Transverse colon (tissue), 4 donors: Measurements from ENCODE around the gene PPY.
"Not testable (repeated sequence)": the region's sequence is repeated elsewhere in the genome, so short reads cannot be mapped to it uniquely, and the experiment has no call there.

ENCODE experiments used
- EP300 ChIP-seq: sonication (generic); formaldehyde crosslinking; IDR thresholded peaks from one replicate; pipeline ENCODE4 v1.6.1; 2017; ENCODE audit warnings: antibody characterized with exemption, low read depth
- POLR2A ChIP-seq: fragments of 450-650 bp; IDR thresholded peaks from one replicate; pipeline ENCODE4 v1.6.1; 2016; ENCODE audit warnings: antibody characterized with exemption, mild to moderate bottlenecking, moderate library complexity
- POLR2AphosphoS5 ChIP-seq, 3 donors: sonication (generic); formaldehyde crosslinking; IDR thresholded peaks; one replicate each; pipeline ENCODE4 v1.6.1; 2016; ENCODE audit warnings: antibody characterized with exemption in 3 of 3
- TF ChIP-seq, protein P1 (sequence below), 5 experiments: fragments of 200-600 bp in 3 of 5; fragments of 450-650 bp in 2 of 5; sonication (generic) in 3 of 5; IDR thresholded peaks; 1 replicate in 2 of 5; 2 replicates in 3 of 5; pipeline ENCODE4 v1.5.1; 2016 to 2017; ENCODE audit warnings: antibody characterized with exemption in 5 of 5, inconsistent platforms in 3 of 5, mild to moderate bottlenecking in 2 of 5, moderate library complexity in 1 of 5

DNA sequence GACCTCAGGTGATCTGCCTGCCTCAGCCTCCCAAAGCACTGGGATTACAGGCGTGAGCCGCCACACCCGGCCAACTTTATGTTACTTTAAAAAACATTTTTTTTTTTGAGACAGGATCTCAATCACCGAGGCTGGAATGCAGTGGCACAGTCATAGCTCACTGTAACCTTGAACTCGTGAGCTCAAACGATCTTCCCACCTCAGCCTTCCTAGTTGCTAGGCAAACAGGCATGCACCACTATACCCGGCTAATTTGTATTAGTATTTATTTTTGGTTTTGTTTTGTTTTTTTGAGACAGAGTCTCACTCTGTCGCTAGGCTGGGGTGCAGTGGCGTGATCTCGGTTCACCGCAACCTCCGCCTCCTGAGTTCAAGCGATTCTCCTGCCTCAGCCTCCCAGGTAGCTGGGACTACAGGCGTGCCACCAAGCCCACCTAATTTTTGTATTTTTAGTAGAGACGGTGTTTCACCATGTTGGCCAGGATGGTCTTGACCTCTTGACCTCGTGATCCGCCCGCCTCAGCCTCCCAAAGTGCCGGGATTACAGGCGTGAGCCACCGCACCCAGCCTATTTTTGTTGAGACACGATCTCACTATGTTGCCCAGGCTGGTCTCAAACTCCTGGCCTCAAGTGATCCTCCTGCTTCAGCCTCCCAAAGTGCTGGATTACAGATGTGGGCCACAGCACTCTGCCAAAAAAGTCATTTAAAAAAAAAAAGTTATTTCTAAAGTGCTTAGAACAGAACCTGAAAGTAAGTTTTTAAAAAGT, 30.4 kb upstream of the PPY start:
- TF ChIP-seq, protein P1, sequence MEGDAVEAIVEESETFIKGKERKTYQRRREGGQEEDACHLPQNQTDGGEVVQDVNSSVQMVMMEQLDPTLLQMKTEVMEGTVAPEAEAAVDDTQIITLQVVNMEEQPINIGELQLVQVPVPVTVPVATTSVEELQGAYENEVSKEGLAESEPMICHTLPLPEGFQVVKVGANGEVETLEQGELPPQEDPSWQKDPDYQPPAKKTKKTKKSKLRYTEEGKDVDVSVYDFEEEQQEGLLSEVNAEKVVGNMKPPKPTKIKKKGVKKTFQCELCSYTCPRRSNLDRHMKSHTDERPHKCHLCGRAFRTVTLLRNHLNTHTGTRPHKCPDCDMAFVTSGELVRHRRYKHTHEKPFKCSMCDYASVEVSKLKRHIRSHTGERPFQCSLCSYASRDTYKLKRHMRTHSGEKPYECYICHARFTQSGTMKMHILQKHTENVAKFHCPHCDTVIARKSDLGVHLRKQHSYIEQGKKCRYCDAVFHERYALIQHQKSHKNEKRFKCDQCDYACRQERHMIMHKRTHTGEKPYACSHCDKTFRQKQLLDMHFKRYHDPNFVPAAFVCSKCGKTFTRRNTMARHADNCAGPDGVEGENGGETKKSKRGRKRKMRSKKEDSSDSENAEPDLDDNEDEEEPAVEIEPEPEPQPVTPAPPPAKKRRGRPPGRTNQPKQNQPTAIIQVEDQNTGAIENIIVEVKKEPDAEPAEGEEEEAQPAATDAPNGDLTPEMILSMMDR (IDR thresholded peaks at IDR 0.05): not testable (repeated sequence)
- TF ChIP-seq POLR2AphosphoS5 (IDR thresholded peaks at IDR 0.05); POLR2A; EP300: not testable (repeated sequence)
